Duodenal mucosa (tissue), 2 donors: ENCODE results near the gene KCND2.
A peak's percentile ranks its signal among the peaks of the same experiment; 100 is the strongest.
"Not testable (repeated sequence)": the region's sequence is repeated elsewhere in the genome, so short reads cannot be mapped to it uniquely, and the experiment has no call there.

ENCODE experiments used
- H3K27ac ChIP-seq: one replicate; pipeline ENCODE4 v1.7.0; 2013; ENCODE audit warnings: low read depth, low read length
- H3K27me3 ChIP-seq, 2 donors: one replicate each; pipeline ENCODE4 v1.7.0; 2013; ENCODE audit warnings: low read length in 2 of 2, control low read depth in 1 of 2; ENCODE audit not compliant: insufficient read depth in 2 of 2, control insufficient read depth in 1 of 2
- H3K36me3 ChIP-seq, 2 donors: one replicate each; pipeline ENCODE4 v1.7.0; 2013; ENCODE audit warnings: low read length in 2 of 2, control low read depth in 1 of 2; ENCODE audit not compliant: insufficient read depth in 2 of 2, control insufficient read depth in 1 of 2
- H3K4me1 ChIP-seq, 2 donors: one replicate each; pipeline ENCODE4 v1.7.0; 2013; ENCODE audit warnings: low read length in 2 of 2, control low read depth in 1 of 2; ENCODE audit not compliant: insufficient read depth in 2 of 2, control insufficient read depth in 1 of 2
- H3K4me3 ChIP-seq, 2 donors: one replicate each; pipeline ENCODE4 v1.7.0; 2013; ENCODE audit warnings: low read length in 2 of 2, low read depth in 1 of 2
- H3K9ac ChIP-seq, 2 donors: one replicate each; pipeline ENCODE4 v1.7.0; 2013; ENCODE audit warnings: low read length in 2 of 2, low read depth in 1 of 2
- H3K9me3 ChIP-seq, 2 donors: one replicate each; pipeline ENCODE4 v1.7.0; 2013; ENCODE audit warnings: low read length in 2 of 2, control low read depth in 1 of 2; ENCODE audit not compliant: control insufficient read depth in 1 of 2

KCND2 gene

GRCh38 chr7:120272701-120273475 is at the start of gene KCND2:
Gene KCND2, plus strand, starts transcription at chr7:120273175.
- Histone ChIP-seq H3K27me3 (peaks cover 0 to 11% of the 10 kb centered on the region in 2 donors), H3K4me3 (peak within 1 kb of the TSS; percentile 63 to 65), H3K27ac (no peak within 1 kb of the TSS), H3K36me3 (no peaks in the 10 kb centered on the region), H3K9me3 (no peaks in the 10 kb centered on the region), H3K9ac (no peak within 1 kb of the TSS), H3K4me1 (peaks cover 0 to 6% of the 10 kb centered on the region in 2 donors)

DNA sequence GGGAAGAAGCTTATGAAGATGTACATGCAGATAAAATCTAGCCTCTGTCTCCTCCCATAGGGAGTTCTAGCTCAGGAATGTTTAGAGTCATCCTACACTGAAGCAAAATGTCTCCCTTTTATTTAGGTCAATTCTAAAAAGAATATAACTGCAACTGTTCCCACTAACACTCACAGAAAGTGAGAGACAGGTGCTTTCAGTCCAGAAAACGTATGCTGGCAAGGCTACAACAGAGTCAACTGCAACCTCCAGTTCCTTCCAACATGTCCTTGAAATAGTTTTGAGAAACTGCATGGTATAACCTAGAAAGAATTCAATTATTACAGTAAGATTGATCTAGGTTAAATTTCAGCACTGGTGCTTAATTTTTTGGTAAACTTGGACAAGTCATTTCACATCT is 46.8 kb upstream of the KCND2 start:
- H3K36me3 ChIP-seq = no peaks in the 10 kb centered on the region
- no peak overlapping the region for H3K9ac ChIP-seq
- H3K27me3 ChIP-seq = no peaks in the 10 kb centered on the region

DNA sequence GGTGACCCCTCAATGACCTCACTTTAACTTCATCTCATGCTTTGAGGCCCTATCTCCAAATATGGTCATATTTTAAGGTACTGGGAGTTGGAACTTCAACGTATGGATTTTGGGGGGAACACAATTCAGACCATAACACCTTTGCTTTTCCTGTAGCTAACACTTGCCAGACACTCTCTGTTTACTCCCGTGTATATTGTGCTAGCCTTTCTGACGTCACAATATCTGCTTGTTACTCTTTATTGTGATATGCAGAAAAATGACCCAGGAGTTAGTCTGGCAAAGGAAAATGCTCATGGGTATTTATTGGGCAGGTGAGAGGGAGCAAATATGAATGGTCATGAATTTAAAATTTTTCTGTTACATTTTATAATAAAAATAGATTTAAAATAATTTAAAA is 45.7 kb upstream of the KCND2 start:
- no peaks in the 10 kb centered on the region for H3K9me3 ChIP-seq
- no peak overlapping the region for H3K4me3 ChIP-seq
- H3K27ac ChIP-seq = no peak overlapping the region
- H3K27me3 ChIP-seq = no peaks in the 10 kb centered on the region
- H3K9ac ChIP-seq = no peak overlapping the region
- no peaks in the 10 kb centered on the region for H3K36me3 ChIP-seq
- no peaks in the 10 kb centered on the region for H3K4me1 ChIP-seq

More for the DNA sequence above, 46.8 kb upstream of the KCND2 start:
- no peak overlapping the region for H3K4me3 ChIP-seq
- no peaks in the 10 kb centered on the region for H3K4me1 ChIP-seq
- no peak overlapping the region for H3K27ac ChIP-seq
- no peaks in the 10 kb centered on the region for H3K9me3 ChIP-seq

- Histone ChIP-seq H3K36me3 (no peaks in the 10 kb centered on the region), H3K27me3 (no peaks in the 10 kb centered on the region), H3K4me1 (no peaks in the 10 kb centered on the region), H3K4me3 (no peak overlapping the region), H3K9me3 (no peaks in the 10 kb centered on the region), H3K9ac (no peak overlapping the region), H3K27ac (no peak overlapping the region)
Measured at GRCh38 chr7:120229084-120229483, 43.9 kb upstream of the KCND2 start.

DNA sequence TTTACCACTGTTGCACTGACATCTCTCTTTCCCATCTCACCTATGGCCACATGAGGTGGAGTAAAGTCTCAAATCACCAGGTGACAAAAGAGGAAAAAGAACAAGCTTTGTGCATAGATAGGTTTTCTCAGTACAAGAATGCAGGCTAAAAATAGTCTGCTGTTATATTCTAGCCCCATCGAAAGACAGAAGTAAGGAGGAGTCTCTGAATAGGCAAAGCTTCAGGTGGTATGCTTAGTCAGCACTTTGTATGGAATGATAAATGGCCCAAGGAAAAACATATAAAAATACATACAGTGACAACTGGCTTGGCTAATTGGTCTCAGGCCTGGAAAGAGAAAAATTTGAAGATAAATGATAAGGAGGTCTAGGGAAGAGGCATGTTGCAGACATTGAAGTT is 39.6 kb upstream of the KCND2 start:
- H3K9ac ChIP-seq = no peak overlapping the region
- no peaks in the 10 kb centered on the region for H3K27me3 ChIP-seq
- no peaks in the 10 kb centered on the region for H3K9me3 ChIP-seq
- H3K27ac ChIP-seq = no peak overlapping the region
- H3K4me3 ChIP-seq = no peak overlapping the region
- no peaks in the 10 kb centered on the region for H3K36me3 ChIP-seq
- H3K4me1 ChIP-seq = no peaks in the 10 kb centered on the region

- not testable (repeated sequence) for H3K36me3 ChIP-seq, H3K4me3 ChIP-seq, H3K27me3 ChIP-seq, H3K9ac ChIP-seq, H3K4me1 ChIP-seq, H3K27ac ChIP-seq, H3K9me3 ChIP-seq
Measured at GRCh38 chr7:120240350-120240749, 32.6 kb upstream of the KCND2 start.

- H3K9me3 ChIP-seq = peaks cover 0 to 5% of the 10 kb centered on the region in 2 donors
- no peak overlapping the region for H3K4me3 ChIP-seq
- H3K4me1 ChIP-seq = no peaks in the 10 kb centered on the region
- H3K27me3 ChIP-seq = no peaks in the 10 kb centered on the region
- no peak overlapping the region for H3K9ac ChIP-seq
- no peak overlapping the region for H3K27ac ChIP-seq
- H3K36me3 ChIP-seq = no peaks in the 10 kb centered on the region
Measured at GRCh38 chr7:120241973-120242372, 31.0 kb upstream of the KCND2 start.

DNA sequence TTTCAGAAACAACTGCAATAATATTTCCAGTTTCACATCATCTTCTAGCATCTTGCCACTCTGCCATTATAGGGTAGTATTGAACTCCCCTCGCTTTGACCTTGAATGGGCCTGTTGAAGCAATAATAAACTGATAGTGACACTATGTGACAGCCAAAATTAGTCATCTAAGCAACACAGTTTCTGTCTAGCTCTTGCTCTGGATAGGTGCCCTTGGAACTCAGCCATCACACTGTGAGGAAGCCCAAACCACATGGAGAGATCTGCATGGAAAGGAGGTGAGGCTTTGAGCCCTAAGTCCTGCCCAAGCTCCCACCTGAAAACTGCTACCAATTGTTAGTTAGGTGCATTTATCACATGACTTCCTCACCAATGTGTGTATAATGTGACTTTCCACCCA is 18.1 kb upstream of the KCND2 start:
- Histone ChIP-seq H3K4me1 (no peaks in the 10 kb centered on the region), H3K27me3 (no peaks in the 10 kb centered on the region), H3K9ac (no peak overlapping the region), H3K9me3 (no peaks in the 10 kb centered on the region), H3K4me3 (no peak overlapping the region), H3K36me3 (no peaks in the 10 kb centered on the region), H3K27ac (no peak overlapping the region)

DNA sequence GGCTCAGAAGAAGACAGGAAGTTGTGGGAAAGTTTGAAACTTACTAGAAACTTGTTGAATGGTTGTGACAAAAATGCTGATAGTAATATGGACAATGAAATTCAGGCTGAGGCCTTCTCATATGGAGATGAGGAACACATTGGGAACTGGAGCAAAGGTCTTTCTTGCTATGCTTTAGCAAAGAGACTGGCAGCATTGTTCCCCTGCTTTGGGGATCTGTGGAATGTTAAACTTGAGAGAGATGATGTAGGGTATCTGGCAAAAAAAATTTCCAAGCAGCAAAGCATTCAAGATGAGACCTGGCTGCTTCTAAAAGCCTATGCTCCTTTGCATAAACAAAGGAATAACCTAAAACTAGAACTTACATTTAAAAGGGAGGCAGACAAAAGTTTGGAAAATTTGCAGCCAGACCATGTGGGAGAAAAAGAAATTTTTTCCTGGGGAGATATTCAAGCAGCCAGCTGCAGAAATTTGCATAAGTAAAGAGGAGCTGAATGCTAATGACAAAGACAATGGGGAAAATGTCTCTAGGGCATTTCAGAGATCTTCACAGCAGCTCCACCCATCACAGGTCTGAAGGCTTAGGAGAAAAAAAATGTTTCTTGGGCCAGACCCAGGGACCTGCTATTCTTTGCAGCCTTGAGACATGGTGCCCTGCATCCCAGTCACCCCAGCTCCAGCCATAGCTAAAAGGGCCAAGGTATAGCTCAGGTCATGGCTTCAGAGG is 16.5 kb upstream of the KCND2 start:
- Histone ChIP-seq H3K9me3 (no peaks in the 10 kb centered on the region), H3K4me3 (no peak overlapping the region), H3K4me1 (no peaks in the 10 kb centered on the region), H3K9ac (no peak overlapping the region), H3K27me3 (no peaks in the 10 kb centered on the region), H3K27ac (no peak overlapping the region), H3K36me3 (no peaks in the 10 kb centered on the region)

GRCh38 chr7:120259386-120259785 is 13.6 kb upstream of the KCND2 start:
- Histone ChIP-seq H3K9me3 (no peaks in the 10 kb centered on the region), H3K27me3 (no peaks in the 10 kb centered on the region), H3K4me1 (no peaks in the 10 kb centered on the region), H3K4me3 (no peak overlapping the region), H3K36me3 (no peaks in the 10 kb centered on the region), H3K27ac (no peak overlapping the region), H3K9ac (no peak overlapping the region)
